AG09309 (cell line): ENCODE measurements around the gene TCF3.
A peak's percentile ranks its signal among the peaks of the same experiment; 100 is the strongest.

ENCODE experiments used
- DNase-seq: peaks from one replicate; pipeline ENCODE4 v3.0.0-alpha.2; 2010; ENCODE audit warnings: low read depth
- H3K4me3 ChIP-seq: 2 replicates; pipeline ENCODE4 v1.5.1; 2011; ENCODE audit warnings: mild to moderate bottlenecking, low read depth, low read length, moderate library complexity; ENCODE audit not compliant: control insufficient read depth
- TF ChIP-seq, protein P1 (sequence below): IDR thresholded peaks from 2 replicates; pipeline ENCODE4 v1.5.1; 2011; ENCODE audit warnings: mild to moderate bottlenecking, low read depth, low read length, inconsistent platforms; ENCODE audit not compliant: insufficient read depth, control insufficient read depth; ENCODE audit errors: missing control alignments

Gene TCF3

DNA sequence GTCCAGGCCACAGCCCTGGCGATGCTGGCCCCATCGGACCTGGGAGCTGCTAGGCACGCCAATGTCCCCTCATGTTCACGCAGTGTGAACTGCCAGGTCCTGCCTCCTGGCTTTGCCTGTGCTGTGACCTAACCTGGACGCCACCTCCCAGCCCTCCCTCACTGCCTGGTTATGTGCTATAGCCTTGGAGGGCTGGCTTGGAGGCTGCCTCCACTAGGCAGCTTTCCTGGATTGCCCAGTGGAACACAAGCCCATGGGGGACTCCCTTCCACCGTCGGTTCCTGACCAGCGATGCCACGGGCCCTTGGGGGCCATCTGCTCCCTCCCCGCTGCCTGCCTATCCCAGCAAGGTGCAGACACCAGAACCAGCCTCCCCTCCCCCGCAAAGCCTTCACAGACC, 31.9 kb downstream of the TCF3 start:
- H3K4me3 ChIP-seq, result no peak overlapping the region
- TF ChIP-seq, protein P1, sequence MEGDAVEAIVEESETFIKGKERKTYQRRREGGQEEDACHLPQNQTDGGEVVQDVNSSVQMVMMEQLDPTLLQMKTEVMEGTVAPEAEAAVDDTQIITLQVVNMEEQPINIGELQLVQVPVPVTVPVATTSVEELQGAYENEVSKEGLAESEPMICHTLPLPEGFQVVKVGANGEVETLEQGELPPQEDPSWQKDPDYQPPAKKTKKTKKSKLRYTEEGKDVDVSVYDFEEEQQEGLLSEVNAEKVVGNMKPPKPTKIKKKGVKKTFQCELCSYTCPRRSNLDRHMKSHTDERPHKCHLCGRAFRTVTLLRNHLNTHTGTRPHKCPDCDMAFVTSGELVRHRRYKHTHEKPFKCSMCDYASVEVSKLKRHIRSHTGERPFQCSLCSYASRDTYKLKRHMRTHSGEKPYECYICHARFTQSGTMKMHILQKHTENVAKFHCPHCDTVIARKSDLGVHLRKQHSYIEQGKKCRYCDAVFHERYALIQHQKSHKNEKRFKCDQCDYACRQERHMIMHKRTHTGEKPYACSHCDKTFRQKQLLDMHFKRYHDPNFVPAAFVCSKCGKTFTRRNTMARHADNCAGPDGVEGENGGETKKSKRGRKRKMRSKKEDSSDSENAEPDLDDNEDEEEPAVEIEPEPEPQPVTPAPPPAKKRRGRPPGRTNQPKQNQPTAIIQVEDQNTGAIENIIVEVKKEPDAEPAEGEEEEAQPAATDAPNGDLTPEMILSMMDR, result no peak
- DNase-seq, result no peak

DNA sequence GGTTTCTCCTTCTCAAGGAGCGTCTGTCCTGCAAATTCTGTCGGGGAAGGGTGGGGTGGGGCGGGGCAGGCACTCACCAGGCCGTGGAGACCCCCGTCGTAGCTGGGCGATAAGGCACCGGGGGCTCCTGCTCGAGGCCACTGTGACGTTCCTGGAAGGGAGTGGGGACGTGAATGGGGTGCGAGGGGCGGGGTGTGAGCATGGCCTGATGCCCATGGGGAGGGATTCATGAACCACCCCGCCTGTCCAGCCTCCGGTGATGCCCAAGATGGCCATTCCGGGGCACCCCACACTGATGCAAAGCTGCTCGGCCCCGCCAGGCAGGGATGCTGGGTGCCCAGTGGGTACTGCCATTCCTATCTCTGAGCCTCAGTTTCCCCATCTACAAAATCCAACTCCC, 32.7 kb downstream of the TCF3 start:
- no peak for DNase-seq

DNA sequence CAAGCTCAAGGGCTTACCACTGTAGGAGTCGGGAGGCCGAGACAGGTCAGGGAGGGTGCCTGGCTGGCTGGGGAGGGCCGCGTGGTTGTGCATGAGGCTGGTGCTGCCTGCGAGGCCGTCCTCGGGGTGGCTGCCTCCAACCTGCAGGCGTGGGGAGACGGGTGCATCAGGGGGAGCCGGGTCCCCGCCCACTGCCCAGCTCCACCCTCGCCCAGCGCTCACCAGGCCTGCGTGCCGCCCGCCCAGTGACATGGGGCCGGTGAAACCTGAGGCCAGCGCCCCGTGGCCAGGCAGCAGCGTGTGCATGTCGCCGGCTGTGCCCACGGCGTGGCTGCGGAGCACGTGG, 33.3 kb downstream of the TCF3 start:
- TF ChIP-seq, protein P1, result no peak
- no peak overlapping the region for H3K4me3 ChIP-seq
- DNase-seq, result no peak

More for the DNA sequence above, 32.7 kb downstream of the TCF3 start:
- no peak overlapping the region for H3K4me3 ChIP-seq
- TF ChIP-seq, protein P1, result no peak

DNA sequence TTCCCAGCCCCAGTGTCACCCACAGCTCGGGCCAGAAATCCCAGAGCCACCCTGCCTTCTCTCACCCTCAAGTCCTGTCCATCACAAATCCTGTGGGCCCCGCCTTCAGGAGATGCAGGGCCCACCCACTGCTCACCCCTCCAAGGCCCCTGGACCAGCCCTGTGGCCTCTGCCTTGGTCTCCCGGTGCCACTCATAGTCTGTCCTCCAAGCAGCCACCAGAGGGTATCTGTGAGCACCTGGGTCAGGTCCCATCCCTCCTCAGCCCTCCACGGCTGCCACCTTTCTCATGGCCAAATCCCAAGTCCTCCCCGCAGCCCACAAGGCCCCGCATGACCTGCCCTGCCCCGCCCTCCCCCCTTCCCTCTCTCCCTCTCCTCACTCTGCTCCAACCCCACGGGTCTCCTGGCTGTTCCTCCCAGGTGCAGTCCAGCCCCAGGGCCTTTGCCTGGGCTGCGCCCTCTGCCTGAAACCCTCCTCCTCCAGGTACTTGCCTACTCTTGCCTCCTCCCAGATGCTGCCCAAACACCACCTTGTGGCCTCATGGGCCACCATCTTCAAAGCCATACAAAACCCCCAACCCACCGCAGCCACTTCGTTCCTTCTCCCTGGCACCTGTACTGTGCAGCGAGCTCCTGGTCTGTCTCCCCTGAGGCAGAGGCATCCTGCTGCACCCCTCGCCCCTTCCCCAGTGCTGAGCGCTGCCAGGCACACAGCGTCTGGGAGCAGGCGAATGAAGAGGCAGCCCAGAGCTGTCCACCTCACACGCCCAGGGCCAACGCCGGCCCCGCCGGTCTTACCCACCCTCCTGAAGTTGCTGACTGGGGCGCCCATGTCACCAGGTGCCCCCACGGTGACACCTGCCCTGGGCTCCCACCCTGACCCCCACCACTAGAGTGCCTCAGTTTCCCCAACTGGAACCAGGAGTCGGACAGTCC, 34.0 kb downstream of the TCF3 start:
- DNase-seq, result no peak
- TF ChIP-seq, protein P1, result peak; percentile 45
- H3K4me3 ChIP-seq, result no peak overlapping the region

DNA sequence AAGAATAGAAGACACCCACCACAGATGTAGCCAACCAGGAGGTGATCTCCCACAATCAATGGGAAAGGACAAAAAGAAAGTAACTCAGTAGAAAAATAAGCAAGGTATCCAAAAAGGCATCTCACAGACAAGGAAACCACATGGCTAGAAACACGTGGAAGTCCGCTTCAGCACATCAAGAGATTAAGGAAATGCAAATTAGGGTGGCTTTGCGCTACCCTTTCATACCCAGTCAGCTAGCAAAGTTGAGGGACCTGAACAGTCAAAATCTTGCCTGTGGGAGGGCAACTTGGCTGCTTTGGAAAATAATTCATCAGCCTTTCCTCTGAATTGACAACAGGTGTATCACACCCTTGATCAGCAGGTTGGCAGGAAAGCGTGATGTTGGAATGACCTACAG, 35.5 kb downstream of the TCF3 start:
- H3K4me3 ChIP-seq, result no peak overlapping the region
- TF ChIP-seq, protein P1, result no peak
- DNase-seq, result no peak

DNA sequence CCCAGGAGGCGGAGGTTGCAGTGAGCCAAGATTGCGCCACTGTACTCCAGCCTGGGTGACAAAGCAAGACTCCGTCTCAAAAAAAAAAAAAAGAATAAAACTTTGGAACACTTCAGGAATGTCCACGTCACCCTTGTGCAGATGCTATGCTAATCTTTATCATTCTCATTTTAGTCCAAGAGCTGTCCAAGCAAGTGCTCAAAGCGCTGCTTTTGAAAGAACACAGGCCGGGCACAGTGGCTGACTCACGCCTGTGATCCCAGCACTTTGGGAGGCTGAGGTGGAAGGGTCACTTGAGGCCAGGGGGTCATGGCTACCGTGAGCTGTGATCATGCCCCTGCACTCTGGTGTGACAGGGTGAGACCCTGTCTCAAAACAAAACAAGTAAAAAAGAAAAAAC, 36.0 kb downstream of the TCF3 start:
- no peak overlapping the region for H3K4me3 ChIP-seq
- TF ChIP-seq, protein P1, result no peak
- DNase-seq, result no peak
